Measurements from ENCODE around the gene OGFOD1.

GRCh38 chr16:56463153-56463552 is 11.8 kb downstream of the OGFOD1 start:
- TF ChIP-seq CTCF (IDR thresholded peaks at IDR 0.05), result no peak
- TF ChIP-seq POLR2A (IDR thresholded peaks at IDR 0.05), result no peak

All from body of pancreas (tissue), 4 donors.